Body of pancreas (tissue), 4 donors: ENCODE results near the gene OTOG. TPM values are rescaled to one million over a fixed set of nuclear protein-coding genes. Genes with fewer than 3 reads are reported as not detected.

Experiments
- ATAC-seq: fragments of 150-250 bp; one replicate; pipeline ENCODE4 v1.9.1; 2016
- DNase-seq, 4 donors: peaks; one replicate each; pipeline ENCODE4 v3.0.0-alpha.2; 2019
- H3K27ac ChIP-seq, 4 donors: fragments of 200-600 bp; sonication (generic); 1 replicate in 3 of 4; 2 replicates in 1 of 4; pipeline versions ENCODE4 v1.5.1 to v1.6.1; 2016 to 2019; ENCODE audit warnings: mild to moderate bottlenecking in 1 of 4, mixed read lengths in 1 of 4, moderate library complexity in 1 of 4
- H3K27me3 ChIP-seq, 2 donors: fragments of 200-600 bp; sonication (generic); one replicate each; pipeline ENCODE4 v1.6.0; 2016; ENCODE audit warnings: mild to moderate bottlenecking in 1 of 2
- H3K36me3 ChIP-seq, 2 donors: fragments of 200-600 bp; sonication (generic); replicated peaks in 1 of 2; 2 replicates each; pipeline ENCODE4 v1.5.1; 2016; ENCODE audit warnings: low read depth in 2 of 2; ENCODE audit not compliant: insufficient read depth in 1 of 2
- H3K4me1 ChIP-seq: fragments of 200-600 bp; sonication (generic); one replicate; pipeline ENCODE4 v1.6.0; 2016
- H3K4me3 ChIP-seq, 2 donors: fragments of 200-600 bp; sonication (generic); 1 replicate in 1 of 2; 2 replicates in 1 of 2; pipeline ENCODE4 v1.5.1; 2016 to 2019
- H3K9me3 ChIP-seq, 3 donors: fragments of 200-600 bp; sonication (generic); 1 replicate in 2 of 3; 2 replicates in 1 of 3; pipeline ENCODE4 v1.5.1; 2016
- CTCF ChIP-seq, 7 experiments: fragments of 450-650 bp in 4 of 7; fragments of 200-600 bp in 3 of 7; sonication (generic) in 3 of 7; IDR thresholded peaks; one replicate each; pipeline ENCODE4 v1.5.1; 2016 to 2019; ENCODE audit warnings: antibody characterized with exemption in 7 of 7
- POLR2A ChIP-seq, 3 donors: fragments of 450-650 bp; IDR thresholded peaks; one replicate each; pipeline ENCODE4 v1.6.1; 2016; ENCODE audit warnings: antibody characterized with exemption in 3 of 3, mild to moderate bottlenecking in 2 of 3
- WGBS, 2 donors: methylation state at CpG; one replicate each; pipeline ENCODE4 v1.1.5; 2017; 5-methylcytosine and 5-hydroxymethylcytosine counted together
- intact Hi-C: fragments of 100-400 bp; cut with DNase I; formaldehyde crosslinking; loops from one replicate; pipeline ENCODE4 v1.15.1; 2023
- total RNA-seq, 2 donors: library from RNA; depleted of rRNA; stranded (reverse); fragments of >200 nt; gene quantifications; one replicate each; pipeline ENCODE4 v1.1.0, GENCODE V29; 2016

The OTOG gene
- total RNA-seq, 2 donors from 2014 or later: not detected

DNA sequence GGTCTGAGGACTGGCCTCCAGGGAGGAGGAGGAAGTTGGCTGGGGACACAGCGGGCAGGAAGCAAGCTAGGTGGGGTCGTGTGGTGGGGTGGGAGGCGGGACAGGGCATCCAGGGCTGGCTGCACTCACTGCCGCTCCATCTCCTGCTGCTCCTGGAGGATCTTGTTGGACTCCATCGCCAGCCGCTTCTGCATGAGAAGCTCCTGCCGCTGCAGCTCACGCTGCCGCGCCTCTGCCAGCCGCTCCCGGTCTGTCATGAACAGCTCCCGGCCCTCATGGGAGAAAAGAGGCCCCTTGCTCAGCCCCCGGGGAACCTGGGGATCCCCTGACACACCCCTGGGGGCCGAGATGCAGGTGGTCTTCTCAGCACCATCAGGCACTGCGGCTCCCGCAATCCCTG is 24.4 kb upstream of the OTOG start:
- H3K27me3 ChIP-seq: no peaks in the 10 kb centered on the region
- H3K27ac ChIP-seq: no peak overlapping the region
- 71 to 86% methylated on average over 8 to 17 of the region's 17 CpGs for WGBS, 2 donors
- no peaks in the 10 kb centered on the region for H3K4me1 ChIP-seq
- H3K4me3 ChIP-seq: no peak overlapping the region
- TF ChIP-seq CTCF (IDR thresholded peaks at IDR 0.05) (no peak), POLR2A (IDR thresholded peaks at IDR 0.05) (no peak)
- ATAC-seq (no peak), DNase-seq (no peak)
- no peaks in the 10 kb centered on the region for H3K36me3 ChIP-seq
- no peaks in the 10 kb centered on the region for H3K9me3 ChIP-seq
- intact Hi-C loops: no loop called here

- Histone ChIP-seq H3K9me3 (no peaks in the 10 kb centered on the region), H3K4me3 (no peak overlapping the region), H3K27me3 (no peaks in the 10 kb centered on the region), H3K36me3 (no peaks in the 10 kb centered on the region), H3K27ac (no peak overlapping the region), H3K4me1 (no peaks in the 10 kb centered on the region)
- DNase-seq (no peak), ATAC-seq (no peak)
- intact Hi-C loops: no loop called here
- WGBS, 2 donors: 91 to 100% methylated on average over 4 to 9 of the region's 9 CpGs
- TF ChIP-seq CTCF (IDR thresholded peaks at IDR 0.05) (no peak), POLR2A (IDR thresholded peaks at IDR 0.05) (no peak)
Observed at GRCh38 chr11:17524221-17524620, 22.8 kb upstream of the OTOG start.

DNA sequence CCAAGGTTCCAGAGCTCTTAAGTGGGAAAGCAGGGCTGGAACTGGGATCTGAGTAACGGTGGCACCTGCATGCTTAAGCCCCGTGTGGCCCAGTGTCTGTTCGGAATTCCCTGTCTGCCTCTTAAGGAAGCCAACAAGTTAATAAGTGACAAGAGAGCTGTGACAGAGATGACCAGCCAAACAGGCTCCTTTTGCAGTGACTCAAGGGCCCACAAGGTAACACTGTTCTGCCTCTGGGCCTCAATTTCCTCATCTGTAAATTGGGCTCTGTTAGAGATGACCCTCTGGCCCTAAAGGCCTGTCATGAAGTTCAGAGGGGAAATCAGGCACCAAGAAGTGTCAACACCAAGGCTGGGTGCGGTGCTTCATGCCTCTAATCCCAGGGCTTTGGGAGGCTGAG is 21.5 kb upstream of the OTOG start:
- Histone ChIP-seq H3K4me1 (no peaks in the 10 kb centered on the region), H3K27me3 (no peaks in the 10 kb centered on the region), H3K9me3 (no peaks in the 10 kb centered on the region), H3K4me3 (no peak overlapping the region), H3K27ac (no peak overlapping the region), H3K36me3 (no peaks in the 10 kb centered on the region)
- DNase-seq: no peak
- intact Hi-C loops: no loop called here
- TF ChIP-seq POLR2A (IDR thresholded peaks at IDR 0.05) (no peak), CTCF (IDR thresholded peaks at IDR 0.05) (no peak)
- WGBS, 2 donors: 51 to 56% methylated on average over 4 of the region's 4 CpGs
- no peak for ATAC-seq

DNA sequence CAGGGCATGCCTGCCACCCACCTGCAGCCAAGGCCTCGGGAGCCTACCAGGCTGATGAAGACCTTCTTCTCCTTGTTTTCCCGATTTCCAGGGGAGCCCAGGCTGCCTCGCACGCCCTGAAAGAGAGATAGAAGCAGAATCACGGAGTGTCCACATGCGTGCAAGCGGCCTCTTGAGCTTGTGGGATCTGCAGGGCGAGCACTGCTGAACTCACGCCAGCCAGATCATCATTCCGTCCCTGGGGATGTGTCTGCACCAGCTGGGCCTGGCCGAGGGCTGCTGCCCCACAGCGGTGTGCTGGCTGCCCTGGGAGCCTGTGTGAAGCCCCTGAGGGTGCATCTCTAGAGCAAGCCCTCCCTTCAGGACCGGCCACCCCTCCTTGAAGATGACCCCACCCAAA is 20.7 kb upstream of the OTOG start:
- Histone ChIP-seq H3K27me3 (no peaks in the 10 kb centered on the region), H3K36me3 (no peaks in the 10 kb centered on the region), H3K4me3 (no peak overlapping the region), H3K4me1 (no peaks in the 10 kb centered on the region), H3K9me3 (no peaks in the 10 kb centered on the region), H3K27ac (no peak overlapping the region)
- ATAC-seq: no peak
- intact Hi-C loops: no loop called here
- DNase-seq: no peak
- WGBS, 2 donors: 89 to 90% methylated on average over 9 to 13 of the region's 13 CpGs
- TF ChIP-seq CTCF (IDR thresholded peaks at IDR 0.05) (no peak), POLR2A (IDR thresholded peaks at IDR 0.05) (no peak)

DNA sequence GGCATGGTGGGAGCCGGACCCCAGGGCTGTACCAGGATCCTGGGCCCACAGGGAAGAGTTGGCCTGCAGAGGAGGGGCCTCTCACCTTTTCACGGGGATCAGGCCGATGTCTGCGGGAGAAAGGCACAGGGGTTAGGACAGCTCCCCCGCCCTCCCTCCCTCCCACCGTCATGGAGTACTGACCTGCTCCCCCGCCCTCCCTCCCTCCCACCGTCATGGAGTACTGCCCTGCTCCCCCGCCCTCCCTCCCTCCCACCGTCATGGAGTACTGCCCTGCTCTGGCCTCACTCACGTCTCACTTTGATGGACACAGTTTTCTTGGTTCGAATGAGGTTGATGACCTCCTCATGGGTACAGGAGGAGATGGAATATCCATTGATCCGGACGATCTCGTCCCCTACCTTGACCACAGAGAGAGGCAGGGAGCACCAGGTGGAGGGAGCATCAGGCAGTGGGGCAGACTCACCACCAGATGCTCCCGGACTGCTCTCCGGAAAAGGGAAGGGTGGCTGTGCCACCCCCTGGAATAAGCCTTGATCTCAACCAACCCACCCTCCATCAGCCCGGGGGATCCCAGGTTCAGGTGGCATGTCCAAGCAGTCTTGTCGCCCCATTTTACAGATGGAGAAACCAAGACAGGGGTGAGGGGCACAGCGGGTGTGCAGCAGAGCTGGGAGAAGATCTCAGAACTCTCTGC is 20.0 kb upstream of the OTOG start:
- DNase-seq (no peak), ATAC-seq (no peak)
- Histone ChIP-seq H3K4me3 (no peak overlapping the region), H3K27me3 (no peaks in the 10 kb centered on the region), H3K9me3 (no peaks in the 10 kb centered on the region), H3K4me1 (no peaks in the 10 kb centered on the region), H3K36me3 (no peaks in the 10 kb centered on the region), H3K27ac (no peak overlapping the region)
- TF ChIP-seq CTCF (IDR thresholded peaks at IDR 0.05) (no peak), POLR2A (IDR thresholded peaks at IDR 0.05) (no peak)
- intact Hi-C loops: no loop called here
- 68 to 76% methylated on average over 15 to 18 of the region's 20 CpGs for WGBS, 2 donors
